Kidney epithelial cell (primary cell): ENCODE results near the gene ST3GAL5. TPM values are rescaled to one million over a fixed set of nuclear protein-coding genes. Genes with fewer than 3 reads are reported as not detected.
"Not testable (repeated sequence)": the region's sequence is repeated elsewhere in the genome, so short reads cannot be mapped to it uniquely, and the experiment has no call there.

Experiments
- DNase-seq: peaks from one replicate; pipeline ENCODE4 v3.0.0-alpha.2; 2010; ENCODE audit warnings: low read depth
- H3K27me3 ChIP-seq: 2 replicates; pipeline ENCODE4 v1.6.0; 2011; ENCODE audit warnings: low read length; ENCODE audit not compliant: control insufficient read depth, insufficient read depth
- H3K36me3 ChIP-seq: 2 replicates; pipeline ENCODE4 v1.5.1; 2011; ENCODE audit warnings: low read length; ENCODE audit not compliant: control insufficient read depth, insufficient read depth
- H3K4me3 ChIP-seq: 2 replicates; pipeline ENCODE4 v1.5.1; 2011; ENCODE audit warnings: low read depth, mild to moderate bottlenecking, control low read depth, low read length
- total RNA-seq: library from RNA; depleted of rRNA; stranded (reverse); fragments of >200 nt; gene quantifications from 2 replicates; pipeline ENCODE4 v1.2.3, GENCODE V29; 2015
- TF ChIP-seq, protein P1 (sequence below): IDR thresholded peaks from 2 replicates; pipeline ENCODE4 v1.5.1; 2011; ENCODE audit warnings: mild to moderate bottlenecking, moderate library complexity, low read length, control low read depth, inconsistent platforms; ENCODE audit not compliant: insufficient read depth, poor library complexity, severe bottlenecking

Gene ST3GAL5
- total RNA-seq, 1 donor from 2014 or later, result 3.0 TPM

DNA sequence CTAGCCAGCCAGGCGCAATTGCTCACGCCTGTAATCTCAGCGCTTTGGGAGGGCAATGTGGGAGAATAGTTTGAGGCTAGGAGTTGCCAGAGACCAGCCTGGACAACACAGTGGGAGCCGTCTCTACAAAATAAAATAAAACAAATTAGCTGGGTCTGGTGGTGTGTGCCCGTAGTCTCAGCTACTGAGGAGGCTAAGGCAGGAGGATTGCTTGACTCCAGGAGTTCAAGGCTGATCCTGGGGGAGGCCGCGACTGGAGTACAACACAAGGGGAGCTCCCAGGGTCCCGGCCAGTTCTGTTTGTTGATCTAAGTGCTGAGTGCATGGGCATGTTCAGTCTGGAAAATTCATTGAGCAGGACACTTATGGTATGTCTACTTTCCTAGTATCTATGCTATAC lies 2.6 kb downstream of the ST3GAL5 start:
- Histone ChIP-seq H3K36me3 (no peaks in the 10 kb centered on the region), H3K4me3 (no peak overlapping the region), H3K27me3 (no peaks in the 10 kb centered on the region)
- no peak for DNase-seq
- TF ChIP-seq, protein P1, sequence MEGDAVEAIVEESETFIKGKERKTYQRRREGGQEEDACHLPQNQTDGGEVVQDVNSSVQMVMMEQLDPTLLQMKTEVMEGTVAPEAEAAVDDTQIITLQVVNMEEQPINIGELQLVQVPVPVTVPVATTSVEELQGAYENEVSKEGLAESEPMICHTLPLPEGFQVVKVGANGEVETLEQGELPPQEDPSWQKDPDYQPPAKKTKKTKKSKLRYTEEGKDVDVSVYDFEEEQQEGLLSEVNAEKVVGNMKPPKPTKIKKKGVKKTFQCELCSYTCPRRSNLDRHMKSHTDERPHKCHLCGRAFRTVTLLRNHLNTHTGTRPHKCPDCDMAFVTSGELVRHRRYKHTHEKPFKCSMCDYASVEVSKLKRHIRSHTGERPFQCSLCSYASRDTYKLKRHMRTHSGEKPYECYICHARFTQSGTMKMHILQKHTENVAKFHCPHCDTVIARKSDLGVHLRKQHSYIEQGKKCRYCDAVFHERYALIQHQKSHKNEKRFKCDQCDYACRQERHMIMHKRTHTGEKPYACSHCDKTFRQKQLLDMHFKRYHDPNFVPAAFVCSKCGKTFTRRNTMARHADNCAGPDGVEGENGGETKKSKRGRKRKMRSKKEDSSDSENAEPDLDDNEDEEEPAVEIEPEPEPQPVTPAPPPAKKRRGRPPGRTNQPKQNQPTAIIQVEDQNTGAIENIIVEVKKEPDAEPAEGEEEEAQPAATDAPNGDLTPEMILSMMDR, result no peak

DNA sequence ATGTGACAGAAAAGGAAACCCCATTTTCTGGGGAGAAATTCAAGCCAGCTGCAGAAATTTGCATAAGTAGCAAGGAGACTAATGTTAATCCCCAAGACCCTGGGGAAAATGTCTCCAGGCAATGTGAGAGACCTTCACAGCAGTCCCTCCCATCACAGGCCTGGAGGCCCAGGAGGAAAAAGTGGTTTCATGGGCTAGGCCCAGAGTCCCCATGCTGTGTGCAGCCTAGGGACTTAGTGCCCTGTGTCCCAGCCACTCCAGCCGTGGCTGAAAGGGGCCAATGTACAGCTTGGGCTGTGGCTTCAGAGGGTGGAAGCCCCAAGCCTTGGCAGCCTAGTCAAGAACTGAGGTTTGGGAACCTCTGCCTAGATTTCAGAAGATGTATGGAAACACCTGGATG lies 7.0 kb downstream of the ST3GAL5 start:
- not testable (repeated sequence) for H3K4me3 ChIP-seq, H3K27me3 ChIP-seq, H3K36me3 ChIP-seq, DNase-seq

DNA sequence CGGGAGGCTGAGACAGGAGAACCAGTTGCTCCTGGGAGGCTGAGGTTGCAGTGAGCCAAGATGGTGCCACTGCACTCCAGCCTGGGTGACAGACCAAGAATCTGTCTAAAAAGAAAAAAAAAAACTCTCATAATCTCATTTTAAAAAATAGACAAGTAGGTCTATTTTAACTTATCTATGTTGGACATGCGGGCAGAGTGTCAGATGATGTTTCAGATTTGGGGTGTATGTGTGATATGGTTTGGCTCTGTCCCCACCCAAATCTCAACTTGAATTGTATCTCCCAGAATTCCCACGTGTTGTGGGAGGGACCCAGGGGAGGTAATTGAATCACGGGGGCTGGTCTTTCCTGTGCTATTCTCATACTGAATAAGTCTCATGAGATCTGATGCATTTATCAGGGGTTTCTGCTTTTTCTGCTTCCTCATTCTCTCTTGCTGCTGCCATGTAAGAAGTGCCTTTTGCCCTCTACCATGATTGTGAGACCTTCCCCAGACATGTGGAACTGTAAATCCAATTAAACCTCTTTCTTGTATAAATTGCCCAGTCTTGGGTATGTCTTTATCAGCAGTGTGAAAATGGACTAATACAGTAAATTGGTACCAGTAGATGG lies 8.0 kb downstream of the ST3GAL5 start:
- H3K36me3 ChIP-seq, H3K27me3 ChIP-seq, DNase-seq, H3K4me3 ChIP-seq: not testable (repeated sequence)

DNA sequence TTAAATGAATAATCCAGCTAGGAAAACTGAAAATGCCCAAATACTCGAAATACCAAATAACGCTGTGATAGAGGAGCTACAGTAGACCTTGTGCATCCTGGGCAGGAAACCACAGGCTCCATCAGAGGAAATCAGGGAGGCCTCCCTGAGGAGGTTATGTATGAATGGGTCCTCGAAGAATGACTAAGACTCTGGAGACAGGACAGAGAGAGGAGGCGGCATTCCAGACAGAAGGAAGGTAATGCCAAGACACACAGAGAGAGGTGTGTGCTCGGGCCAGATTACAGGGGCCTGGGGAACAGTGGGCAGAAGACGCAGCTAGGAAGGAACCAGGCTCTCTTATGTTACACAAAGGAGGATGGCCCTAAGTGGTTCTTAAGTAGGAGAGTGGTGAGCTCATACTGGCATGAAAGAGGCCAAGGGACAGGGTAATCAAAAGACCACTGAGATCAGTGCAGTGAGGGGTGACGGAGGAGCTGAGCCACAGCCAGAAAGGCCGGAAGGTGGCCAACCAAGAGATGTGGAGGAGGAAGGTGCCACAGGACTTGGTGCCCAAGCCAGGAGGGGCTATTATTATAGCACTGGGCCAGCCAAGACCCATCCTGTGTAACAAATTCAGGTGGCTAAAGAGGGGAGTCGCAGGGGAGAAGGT lies 9.9 kb downstream of the ST3GAL5 start:
- no peak overlapping the region for H3K4me3 ChIP-seq
- TF ChIP-seq, protein P1, result no peak
- H3K36me3 ChIP-seq, result no peaks in the 10 kb centered on the region
- DNase-seq, result no peak
- no peaks in the 10 kb centered on the region for H3K27me3 ChIP-seq

DNA sequence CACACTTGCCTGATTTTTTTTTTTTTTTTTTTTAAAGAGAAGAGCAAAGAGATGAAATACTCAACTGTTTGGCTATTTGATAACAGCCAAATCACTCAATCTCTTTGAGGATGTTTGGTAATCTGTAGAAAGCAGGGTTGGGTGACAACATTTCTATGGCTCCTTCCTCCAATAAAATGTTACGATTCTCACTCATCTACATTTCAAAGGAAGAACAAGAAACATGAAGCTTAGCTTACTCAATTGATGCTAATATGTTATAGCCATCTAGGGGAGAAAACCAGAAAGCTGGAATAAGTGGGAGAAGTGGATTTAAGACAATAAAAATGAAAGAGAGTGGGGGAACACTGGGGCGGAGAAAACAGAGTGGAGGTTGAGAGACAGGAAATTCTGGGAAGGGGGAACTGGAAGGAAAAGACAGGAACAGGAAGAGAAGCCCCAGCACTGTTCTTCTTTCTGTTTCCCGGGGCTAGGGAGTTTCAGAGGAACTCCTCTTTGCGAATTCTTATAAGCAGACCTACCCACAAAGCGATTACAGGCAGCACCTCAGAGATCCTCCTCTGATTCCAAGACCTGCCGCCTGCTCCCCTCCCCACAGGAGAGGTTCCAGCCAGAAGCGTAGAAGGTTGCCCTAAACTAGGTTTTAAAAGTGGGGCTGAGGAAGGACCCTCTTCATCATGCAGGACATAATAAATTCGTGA lies 13.3 kb downstream of the ST3GAL5 start:
- Histone ChIP-seq H3K27me3 (peaks cover 3% of the 10 kb centered on the region), H3K36me3 (no peaks in the 10 kb centered on the region), H3K4me3 (no peak overlapping the region)
- DNase-seq, result no peak
- TF ChIP-seq, protein P1, result no peak

DNA sequence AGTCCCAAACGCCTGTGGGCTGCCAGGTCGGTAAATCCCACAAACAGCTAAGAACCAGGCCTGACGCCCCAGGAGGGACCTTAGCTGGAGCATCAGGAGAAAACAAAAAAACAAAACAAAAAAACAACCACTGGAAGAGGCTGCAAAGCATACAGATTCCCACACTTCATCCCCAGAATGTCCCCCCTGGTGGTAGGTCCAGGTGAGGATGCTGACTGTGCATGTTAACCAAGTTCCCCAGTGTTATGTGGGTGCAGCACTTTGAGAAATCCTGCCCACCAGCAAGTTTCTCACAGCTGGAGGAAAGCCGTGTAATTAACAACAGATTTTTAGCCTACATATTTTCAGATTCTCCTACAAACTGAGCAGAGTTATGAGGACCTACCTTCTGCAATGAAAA lies 15.1 kb downstream of the ST3GAL5 start:
- TF ChIP-seq, protein P1, result peak; percentile 10
- Histone ChIP-seq H3K27me3 (peaks cover 3% of the 10 kb centered on the region), H3K36me3 (no peaks in the 10 kb centered on the region), H3K4me3 (no peak overlapping the region)
- DNase-seq, result no peak
